ENCODE measurements around the gene DLG2. TPM values are rescaled to one million over a fixed set of nuclear protein-coding genes. Genes with fewer than 3 reads are reported as not detected.
"Not testable (repeated sequence)": the region's sequence is repeated elsewhere in the genome, so short reads cannot be mapped to it uniquely, and the experiment has no call there.

The DLG2 gene
- total and polyA plus RNA-seq, 4 donors = 0.30 to 5.5 (median 0.68) TPM

DNA sequence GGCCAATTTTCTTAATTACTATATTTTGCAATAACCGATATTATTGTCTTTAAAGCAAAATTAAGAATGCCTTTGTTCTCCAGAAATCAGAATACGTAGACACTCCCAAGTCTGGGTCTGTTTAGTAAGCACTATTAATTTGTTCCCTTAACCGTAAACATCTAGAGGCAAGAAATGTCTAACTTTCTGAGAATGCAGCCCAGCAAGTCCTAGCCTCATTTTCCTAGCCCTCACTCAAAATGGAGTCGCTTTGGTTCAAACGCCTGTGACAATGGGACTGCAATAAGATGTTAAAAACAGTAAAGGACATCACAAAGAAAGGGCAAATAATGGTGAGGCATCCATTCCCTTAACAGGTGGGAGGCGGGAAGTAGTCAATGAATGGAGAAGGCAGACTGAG, 280.7 kb downstream of the DLG2 start:
- H3K9ac ChIP-seq (ENCODE audit: low read depth in 1 of 2, low read length in 2 of 2) = no peak overlapping the region
- no peak for DNase-seq (ENCODE audit: low spot score)
- no peaks in the 10 kb centered on the region for H3K27me3 ChIP-seq (ENCODE audit: control insufficient read depth in 4 of 4, insufficient read depth in 4 of 4, low read length in 3 of 4)
- no peaks in the 10 kb centered on the region for H3K4me1 ChIP-seq (ENCODE audit: control insufficient read depth in 4 of 4, insufficient read depth in 4 of 4, low read length in 3 of 4)
- 96% methylated on average over 6 of the region's 6 CpGs for WGBS
- no peak for TF ChIP-seq HNF4A (conservative IDR thresholded peaks at IDR 0.05)
- TF ChIP-seq, protein P1, sequence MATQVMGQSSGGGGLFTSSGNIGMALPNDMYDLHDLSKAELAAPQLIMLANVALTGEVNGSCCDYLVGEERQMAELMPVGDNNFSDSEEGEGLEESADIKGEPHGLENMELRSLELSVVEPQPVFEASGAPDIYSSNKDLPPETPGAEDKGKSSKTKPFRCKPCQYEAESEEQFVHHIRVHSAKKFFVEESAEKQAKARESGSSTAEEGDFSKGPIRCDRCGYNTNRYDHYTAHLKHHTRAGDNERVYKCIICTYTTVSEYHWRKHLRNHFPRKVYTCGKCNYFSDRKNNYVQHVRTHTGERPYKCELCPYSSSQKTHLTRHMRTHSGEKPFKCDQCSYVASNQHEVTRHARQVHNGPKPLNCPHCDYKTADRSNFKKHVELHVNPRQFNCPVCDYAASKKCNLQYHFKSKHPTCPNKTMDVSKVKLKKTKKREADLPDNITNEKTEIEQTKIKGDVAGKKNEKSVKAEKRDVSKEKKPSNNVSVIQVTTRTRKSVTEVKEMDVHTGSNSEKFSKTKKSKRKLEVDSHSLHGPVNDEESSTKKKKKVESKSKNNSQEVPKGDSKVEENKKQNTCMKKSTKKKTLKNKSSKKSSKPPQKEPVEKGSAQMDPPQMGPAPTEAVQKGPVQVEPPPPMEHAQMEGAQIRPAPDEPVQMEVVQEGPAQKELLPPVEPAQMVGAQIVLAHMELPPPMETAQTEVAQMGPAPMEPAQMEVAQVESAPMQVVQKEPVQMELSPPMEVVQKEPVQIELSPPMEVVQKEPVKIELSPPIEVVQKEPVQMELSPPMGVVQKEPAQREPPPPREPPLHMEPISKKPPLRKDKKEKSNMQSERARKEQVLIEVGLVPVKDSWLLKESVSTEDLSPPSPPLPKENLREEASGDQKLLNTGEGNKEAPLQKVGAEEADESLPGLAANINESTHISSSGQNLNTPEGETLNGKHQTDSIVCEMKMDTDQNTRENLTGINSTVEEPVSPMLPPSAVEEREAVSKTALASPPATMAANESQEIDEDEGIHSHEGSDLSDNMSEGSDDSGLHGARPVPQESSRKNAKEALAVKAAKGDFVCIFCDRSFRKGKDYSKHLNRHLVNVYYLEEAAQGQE (IDR thresholded peaks at IDR 0.05) = no peak
- no peak for TF ChIP-seq HNF4G (IDR thresholded peaks at IDR 0.05)
- no peak for TF ChIP-seq SP1 (IDR thresholded peaks at IDR 0.05)
- no peak for TF ChIP-seq JUND (IDR thresholded peaks at IDR 0.05)
- no peak for TF ChIP-seq EGR1 (IDR thresholded peaks at IDR 0.05; ENCODE audit: low read depth in 2 of 2)
- TF ChIP-seq, protein P2, sequence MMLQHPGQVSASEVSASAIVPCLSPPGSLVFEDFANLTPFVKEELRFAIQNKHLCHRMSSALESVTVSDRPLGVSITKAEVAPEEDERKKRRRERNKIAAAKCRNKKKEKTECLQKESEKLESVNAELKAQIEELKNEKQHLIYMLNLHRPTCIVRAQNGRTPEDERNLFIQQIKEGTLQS (IDR thresholded peaks at IDR 0.05) = no peak
- TF ChIP-seq NR2F2 (IDR thresholded peaks at IDR 0.05) = no peak
- no peak for TF ChIP-seq RXRA (IDR thresholded peaks at IDR 0.05)
- no peak for TF ChIP-seq FOXA2 (IDR thresholded peaks at IDR 0.05)
- TF ChIP-seq, protein P3, sequence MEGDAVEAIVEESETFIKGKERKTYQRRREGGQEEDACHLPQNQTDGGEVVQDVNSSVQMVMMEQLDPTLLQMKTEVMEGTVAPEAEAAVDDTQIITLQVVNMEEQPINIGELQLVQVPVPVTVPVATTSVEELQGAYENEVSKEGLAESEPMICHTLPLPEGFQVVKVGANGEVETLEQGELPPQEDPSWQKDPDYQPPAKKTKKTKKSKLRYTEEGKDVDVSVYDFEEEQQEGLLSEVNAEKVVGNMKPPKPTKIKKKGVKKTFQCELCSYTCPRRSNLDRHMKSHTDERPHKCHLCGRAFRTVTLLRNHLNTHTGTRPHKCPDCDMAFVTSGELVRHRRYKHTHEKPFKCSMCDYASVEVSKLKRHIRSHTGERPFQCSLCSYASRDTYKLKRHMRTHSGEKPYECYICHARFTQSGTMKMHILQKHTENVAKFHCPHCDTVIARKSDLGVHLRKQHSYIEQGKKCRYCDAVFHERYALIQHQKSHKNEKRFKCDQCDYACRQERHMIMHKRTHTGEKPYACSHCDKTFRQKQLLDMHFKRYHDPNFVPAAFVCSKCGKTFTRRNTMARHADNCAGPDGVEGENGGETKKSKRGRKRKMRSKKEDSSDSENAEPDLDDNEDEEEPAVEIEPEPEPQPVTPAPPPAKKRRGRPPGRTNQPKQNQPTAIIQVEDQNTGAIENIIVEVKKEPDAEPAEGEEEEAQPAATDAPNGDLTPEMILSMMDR (IDR thresholded peaks at IDR 0.05; ENCODE audit: low read depth, low read length, missing input control) = no peak
- no peak for TF ChIP-seq YY1 (IDR thresholded peaks at IDR 0.05)
- TF ChIP-seq FOXA1 (IDR thresholded peaks at IDR 0.05) = no peak
- no peak for TF ChIP-seq TAF1 (conservative IDR thresholded peaks at IDR 0.05)
- TF ChIP-seq, protein P4, sequence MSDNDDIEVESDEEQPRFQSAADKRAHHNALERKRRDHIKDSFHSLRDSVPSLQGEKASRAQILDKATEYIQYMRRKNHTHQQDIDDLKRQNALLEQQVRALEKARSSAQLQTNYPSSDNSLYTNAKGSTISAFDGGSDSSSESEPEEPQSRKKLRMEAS (IDR thresholded peaks at IDR 0.05) = no peak
- TF ChIP-seq RAD21 (IDR thresholded peaks at IDR 0.05) = no peak
- no peak for TF ChIP-seq GABPA (IDR thresholded peaks at IDR 0.05 in 1 of 2, conservative IDR thresholded peaks at IDR 0.05 in 1 of 2)
- TF ChIP-seq, protein P5, sequence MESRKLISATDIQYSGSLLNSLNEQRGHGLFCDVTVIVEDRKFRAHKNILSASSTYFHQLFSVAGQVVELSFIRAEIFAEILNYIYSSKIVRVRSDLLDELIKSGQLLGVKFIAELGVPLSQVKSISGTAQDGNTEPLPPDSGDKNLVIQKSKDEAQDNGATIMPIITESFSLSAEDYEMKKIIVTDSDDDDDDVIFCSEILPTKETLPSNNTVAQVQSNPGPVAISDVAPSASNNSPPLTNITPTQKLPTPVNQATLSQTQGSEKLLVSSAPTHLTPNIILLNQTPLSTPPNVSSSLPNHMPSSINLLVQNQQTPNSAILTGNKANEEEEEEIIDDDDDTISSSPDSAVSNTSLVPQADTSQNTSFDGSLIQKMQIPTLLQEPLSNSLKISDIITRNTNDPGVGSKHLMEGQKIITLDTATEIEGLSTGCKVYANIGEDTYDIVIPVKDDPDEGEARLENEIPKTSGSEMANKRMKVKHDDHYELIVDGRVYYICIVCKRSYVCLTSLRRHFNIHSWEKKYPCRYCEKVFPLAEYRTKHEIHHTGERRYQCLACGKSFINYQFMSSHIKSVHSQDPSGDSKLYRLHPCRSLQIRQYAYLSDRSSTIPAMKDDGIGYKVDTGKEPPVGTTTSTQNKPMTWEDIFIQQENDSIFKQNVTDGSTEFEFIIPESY (IDR thresholded peaks at IDR 0.05) = no peak
- H3K36me3 ChIP-seq (ENCODE audit: control insufficient read depth in 4 of 4, insufficient read depth in 3 of 4, low read depth in 1 of 4, low read length in 3 of 4) = no peaks in the 10 kb centered on the region
- peaks cover 1 to 4% (median 2%) of the 10 kb centered on the region in 4 donors for H3K9me3 ChIP-seq (ENCODE audit: control insufficient read depth in 4 of 4, low read length in 3 of 4)
- no peak overlapping the region for H3K27ac ChIP-seq (ENCODE audit: low read depth in 1 of 2, low read length in 2 of 2)
- H3K4me3 ChIP-seq (ENCODE audit: low read depth in 1 of 3, low read length in 3 of 3) = no peak overlapping the region

DNA sequence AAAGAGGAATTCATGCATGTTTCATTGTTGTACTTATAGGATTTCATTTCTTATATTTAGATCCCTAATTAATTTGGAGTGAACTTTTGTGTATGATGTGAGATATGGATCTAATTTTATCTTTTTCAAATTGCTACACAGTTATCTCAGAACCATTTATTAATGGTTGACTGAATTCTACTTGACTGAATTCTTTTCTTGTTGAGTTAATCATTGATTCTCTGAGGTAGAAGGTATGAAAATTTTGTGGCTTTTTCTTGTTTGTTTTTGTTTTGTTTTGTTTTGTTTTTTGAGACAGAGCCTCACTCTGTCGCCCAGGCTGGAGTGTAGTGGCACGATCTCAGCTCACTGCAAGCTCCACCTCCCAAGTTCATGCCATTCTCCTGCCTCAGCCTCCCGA, 286.3 kb downstream of the DLG2 start:
- DNase-seq (ENCODE audit: low spot score); H3K9ac ChIP-seq (ENCODE audit: low read depth in 1 of 2, low read length in 2 of 2); H3K9me3 ChIP-seq (ENCODE audit: control insufficient read depth in 4 of 4, low read length in 3 of 4); H3K4me3 ChIP-seq (ENCODE audit: low read depth in 1 of 3, low read length in 3 of 3); H3K27ac ChIP-seq (ENCODE audit: low read depth in 1 of 2, low read length in 2 of 2); H3K4me1 ChIP-seq (ENCODE audit: control insufficient read depth in 4 of 4, insufficient read depth in 4 of 4, low read length in 3 of 4); H3K27me3 ChIP-seq (ENCODE audit: control insufficient read depth in 4 of 4, insufficient read depth in 4 of 4, low read length in 3 of 4); H3K36me3 ChIP-seq (ENCODE audit: control insufficient read depth in 4 of 4, insufficient read depth in 3 of 4, low read depth in 1 of 4, low read length in 3 of 4): not testable (repeated sequence)
- 81% methylated on average over 3 of the region's 3 CpGs for WGBS
